Transverse colon (tissue), 3 donors: ENCODE results near the gene FCHSD2.

Experiments used
- CTCF ChIP-seq, 5 experiments: fragments of 200-600 bp in 3 of 5; fragments of 450-650 bp in 2 of 5; sonication (generic) in 3 of 5; IDR thresholded peaks; 1 replicate in 2 of 5; 2 replicates in 3 of 5; pipeline ENCODE4 v1.5.1; 2016 to 2017; ENCODE audit warnings: antibody characterized with exemption in 5 of 5, inconsistent platforms in 3 of 5, mild to moderate bottlenecking in 2 of 5, moderate library complexity in 1 of 5
- EP300 ChIP-seq: sonication (generic); formaldehyde crosslinking; IDR thresholded peaks from one replicate; pipeline ENCODE4 v1.6.1; 2017; ENCODE audit warnings: antibody characterized with exemption, low read depth

- TF ChIP-seq EP300, result no peak
- TF ChIP-seq CTCF (IDR thresholded peaks at IDR 0.05), result no peak
Observed at GRCh38 chr11:72828081-72828567, 314.0 kb downstream of the FCHSD2 start.
